ENCODE measurements around the gene ELK3. TPM values are rescaled to one million over a fixed set of nuclear protein-coding genes. Genes with fewer than 3 reads are reported as not detected.

The ELK3 gene
- total and polyA plus RNA-seq, 2 of the 13 experiments (the other 11 are each of a cell fraction or from before 2014, with no cell fraction given): 2.9 to 3.2 TPM

DNA sequence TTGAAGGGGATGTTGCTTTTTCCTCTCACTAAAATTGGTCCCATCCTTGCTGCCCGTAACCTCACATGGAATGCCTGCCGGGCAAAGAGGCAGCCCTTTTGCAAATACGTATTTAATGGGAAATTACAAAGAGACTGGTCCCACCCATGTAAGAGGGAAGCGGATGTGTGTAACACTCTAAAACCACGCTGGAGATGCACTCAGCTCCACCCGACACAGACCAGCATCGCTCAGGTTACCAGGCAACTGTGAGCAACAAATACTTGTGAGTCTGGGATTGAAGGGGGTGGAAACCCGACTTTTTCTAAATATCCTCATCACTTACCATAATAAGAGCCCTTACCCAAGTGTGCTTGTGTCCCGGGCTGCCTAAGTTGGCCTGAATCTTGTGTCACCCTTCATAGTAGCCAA lies 47.7 kb downstream of the ELK3 start:
- Histone ChIP-seq H3K79me2 (ENCODE audit: insufficient read depth, low read length) (no peaks in the 10 kb centered on the region), H3K27ac (ENCODE audit: extremely low read length, insufficient read depth, low read length) (no peak overlapping the region), H2AFZ (ENCODE audit: low read length) (no peak overlapping the region), H3K4me2 (ENCODE audit: low read depth, low read length) (no peak overlapping the region), H3K27me3 (ENCODE audit: control insufficient read depth in 1 of 2, insufficient read depth in 2 of 2, low read length in 2 of 2) (no peaks in the 10 kb centered on the region), H3K9me3 (ENCODE audit: low read length) (no peaks in the 10 kb centered on the region), H3K9ac (ENCODE audit: insufficient read depth, low read depth, low read length) (no peak overlapping the region), H3K36me3 (replicated peaks in 1 of 2; ENCODE audit: control insufficient read depth in 1 of 2, insufficient read depth in 2 of 2, low read length in 2 of 2) (no peaks in the 10 kb centered on the region), H3K4me1 (ENCODE audit: insufficient read depth, low read length) (peaks cover 7% of the 10 kb centered on the region; the same call in 1 of the 2 replicates), H4K20me1 (ENCODE audit: insufficient read depth, low read length) (no peaks in the 10 kb centered on the region), H3K4me3 (replicated peaks in 1 of 3; ENCODE audit: insufficient read depth in 1 of 3, low read depth in 2 of 3, low read length in 3 of 3) (no peak overlapping the region)
- ATAC-seq: no peak
- BruUV-seq (replicated peaks): no TSS peak
- no peak for TF ChIP-seq ZNF607 (CRISPR knock-in tag; IDR thresholded peaks at IDR 0.05; ENCODE audit: borderline replicate concordance)
- TF ChIP-seq, protein P1, sequence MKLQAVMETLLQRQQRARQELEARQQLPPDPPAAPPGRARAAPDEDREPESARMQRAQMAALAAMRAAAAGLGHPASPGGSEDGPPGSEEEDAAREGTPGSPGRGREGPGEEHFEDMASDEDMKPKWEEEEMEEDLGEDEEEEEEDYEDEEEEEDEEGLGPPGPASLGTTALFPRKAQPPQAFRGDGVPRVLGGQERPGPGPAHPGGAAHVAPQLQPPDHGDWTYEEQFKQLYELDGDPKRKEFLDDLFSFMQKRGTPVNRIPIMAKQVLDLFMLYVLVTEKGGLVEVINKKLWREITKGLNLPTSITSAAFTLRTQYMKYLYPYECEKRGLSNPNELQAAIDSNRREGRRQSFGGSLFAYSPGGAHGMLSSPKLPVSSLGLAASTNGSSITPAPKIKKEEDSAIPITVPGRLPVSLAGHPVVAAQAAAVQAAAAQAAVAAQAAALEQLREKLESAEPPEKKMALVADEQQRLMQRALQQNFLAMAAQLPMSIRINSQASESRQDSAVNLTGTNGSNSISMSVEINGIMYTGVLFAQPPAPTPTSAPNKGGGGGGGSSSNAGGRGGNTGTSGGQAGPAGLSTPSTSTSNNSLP (IDR thresholded peaks at IDR 0.05; ENCODE audit: low read depth, low read length): no peak
- no peak for TF ChIP-seq ZNF350 (CRISPR knock-in tag; IDR thresholded peaks at IDR 0.05; ENCODE audit: borderline replicate concordance, low read depth)
- no peak for TF ChIP-seq ZNF282 (IDR thresholded peaks at IDR 0.05; ENCODE audit: partially characterized antibody)
- TF ChIP-seq, protein P2, sequence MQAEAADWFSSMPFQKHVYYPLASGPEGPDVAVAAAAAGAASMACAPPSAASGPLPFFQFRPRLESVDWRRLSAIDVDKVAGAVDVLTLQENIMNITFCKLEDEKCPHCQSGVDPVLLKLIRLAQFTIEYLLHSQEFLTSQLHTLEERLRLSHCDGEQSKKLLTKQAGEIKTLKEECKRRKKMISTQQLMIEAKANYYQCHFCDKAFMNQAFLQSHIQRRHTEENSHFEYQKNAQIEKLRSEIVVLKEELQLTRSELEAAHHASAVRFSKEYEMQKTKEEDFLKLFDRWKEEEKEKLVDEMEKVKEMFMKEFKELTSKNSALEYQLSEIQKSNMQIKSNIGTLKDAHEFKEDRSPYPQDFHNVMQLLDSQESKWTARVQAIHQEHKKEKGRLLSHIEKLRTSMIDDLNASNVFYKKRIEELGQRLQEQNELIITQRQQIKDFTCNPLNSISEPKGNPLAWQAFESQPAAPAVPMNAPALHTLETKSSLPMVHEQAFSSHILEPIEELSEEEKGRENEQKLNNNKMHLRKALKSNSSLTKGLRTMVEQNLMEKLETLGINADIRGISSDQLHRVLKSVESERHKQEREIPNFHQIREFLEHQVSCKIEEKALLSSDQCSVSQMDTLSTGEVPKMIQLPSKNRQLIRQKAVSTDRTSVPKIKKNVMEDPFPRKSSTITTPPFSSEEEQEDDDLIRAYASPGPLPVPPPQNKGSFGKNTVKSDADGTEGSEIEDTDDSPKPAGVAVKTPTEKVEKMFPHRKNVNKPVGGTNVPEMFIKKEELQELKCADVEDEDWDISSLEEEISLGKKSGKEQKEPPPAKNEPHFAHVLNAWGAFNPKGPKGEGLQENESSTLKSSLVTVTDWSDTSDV (CRISPR knock-in tag; IDR thresholded peaks at IDR 0.05): no peak
- TF ChIP-seq ZNF724P (CRISPR knock-in tag; IDR thresholded peaks at IDR 0.05; ENCODE audit: borderline replicate concordance): no peak
- TF ChIP-seq SKI (IDR thresholded peaks at IDR 0.05; ENCODE audit: partially characterized antibody): no peak
- TF ChIP-seq ZFY (CRISPR knock-in tag; IDR thresholded peaks at IDR 0.05): no peak
- no peak for TF ChIP-seq NBN (conservative IDR thresholded peaks at IDR 0.05)
- TF ChIP-seq NFYB (CRISPR knock-in tag; IDR thresholded peaks at IDR 0.05): no peak
- no peak for FAIRE-seq
- CTCF ChIA-PET (ENCODE audit: low intra/inter-chr PET ratio, low total read pairs): no interaction called here
- intact Hi-C loops (cut with micrococcal nuclease; ENCODE audit: unreplicated experiment): no loop called here
- POLR2A ChIA-PET: no interaction called here
- in situ Hi-C loops (cut with HindIII; ENCODE audit: extremely low pct_ligation_motif_present, low pct_unique_long_range_greater_than_20kb): no loop called here
- no peak for DNase-seq (ENCODE audit: low spot score)
- 88% methylated on average over 9 of the region's 9 CpGs for WGBS (ENCODE audit: low lambda C conversion rate)

Measured in HepG2 (cell line).